Measurements from ENCODE around the gene PTPRA. TPM values are rescaled to one million over a fixed set of nuclear protein-coding genes. Genes with fewer than 3 reads are reported as not detected.

Gene PTPRA
- total RNA-seq, 1 experiment from 2014 or later: 30.2 TPM

- no peak for DNase-seq (ENCODE audit: low spot score)
These were observed 23.8 kb upstream of the PTPRA start for GRCh38 chr20:2849529-2849928.

- no peak for DNase-seq (ENCODE audit: low spot score)
These were observed 22.2 kb upstream of the PTPRA start for GRCh38 chr20:2851086-2851485.

GRCh38 chr20:2858591-2858990 is 14.7 kb upstream of the PTPRA start:
- no peak for DNase-seq (ENCODE audit: low spot score)

GRCh38 chr20:2859330-2860121 is 13.8 kb upstream of the PTPRA start:
- DNase-seq (ENCODE audit: low spot score): peak; percentile 51

GRCh38 chr20:2864626-2865025 is 8.7 kb upstream of the PTPRA start:
- DNase-seq (ENCODE audit: low spot score): no peak

- no peak for DNase-seq (ENCODE audit: low spot score)
These were observed 8.2 kb upstream of the PTPRA start for GRCh38 chr20:2865101-2865500.

- no peak for DNase-seq (ENCODE audit: low spot score)
These were observed 7.7 kb upstream of the PTPRA start for GRCh38 chr20:2865630-2866029.

GRCh38 chr20:2866236-2866635 is 7.0 kb upstream of the PTPRA start:
- DNase-seq (ENCODE audit: low spot score): no peak

GRCh38 chr20:2867081-2867864 is 6.0 kb upstream of the PTPRA start:
- peak; percentile 18 for DNase-seq (ENCODE audit: low spot score)

- no peak for DNase-seq (ENCODE audit: low spot score)
These were observed 3.9 kb upstream of the PTPRA start for GRCh38 chr20:2869381-2869780.

GRCh38 chr20:2871111-2871465 is 2.2 kb upstream of the PTPRA start:
- DNase-seq (ENCODE audit: low spot score): no peak

GRCh38 chr20:2871661-2872458 is 1.4 kb upstream of the PTPRA start:
- DNase-seq (ENCODE audit: low spot score): no peak

GRCh38 chr20:2872459-2873009 is 747 bp upstream of the PTPRA start:
- DNase-seq (ENCODE audit: low spot score): no peak

GRCh38 chr20:2873747-2874041 is 413 bp downstream of the PTPRA start:
- peak; percentile 20 for DNase-seq (ENCODE audit: low spot score)

- peak; percentile 13 for DNase-seq (ENCODE audit: low spot score)
These were observed 1.2 kb downstream of the PTPRA start for GRCh38 chr20:2874456-2874855.

GRCh38 chr20:2875690-2876203 is 2.5 kb downstream of the PTPRA start:
- DNase-seq (ENCODE audit: low spot score): no peak

- no peak for DNase-seq (ENCODE audit: low spot score)
These were observed 5.2 kb downstream of the PTPRA start for GRCh38 chr20:2878515-2878914.

GRCh38 chr20:2879146-2879545 is 5.9 kb downstream of the PTPRA start:
- peak; percentile 55 for DNase-seq (ENCODE audit: low spot score)

GRCh38 chr20:2880650-2881049 is 7.4 kb downstream of the PTPRA start:
- DNase-seq (ENCODE audit: low spot score): no peak

- no peak for DNase-seq (ENCODE audit: low spot score)
These were observed 10.7 kb downstream of the PTPRA start for GRCh38 chr20:2883726-2884637.

GRCh38 chr20:2887715-2888114 is 14.4 kb downstream of the PTPRA start:
- DNase-seq (ENCODE audit: low spot score): no peak

Data from A172 (cell line).